GM12875 (cell line): Measurements from ENCODE around the gene FUT9.
"Not testable (repeated sequence)": the region's sequence is repeated elsewhere in the genome, so short reads cannot be mapped to it uniquely, and the experiment has no call there.

ENCODE experiments used
- H3K4me3 ChIP-seq: one replicate; pipeline ENCODE4 v1.5.1; 2011; ENCODE audit warnings: low read depth, low read length, control low read depth
- CTCF ChIP-seq: IDR thresholded peaks from 2 replicates; pipeline ENCODE4 v1.5.1; 2011; ENCODE audit warnings: low read depth, mild to moderate bottlenecking, control low read depth, inconsistent platforms, low read length, moderate library complexity, borderline replicate concordance; ENCODE audit not compliant: insufficient read depth

FUT9 gene

GRCh38 chr6:96237638-96238347, 222.0 kb downstream of the FUT9 start:
- TF ChIP-seq CTCF, result no peak
- no peak overlapping the region for H3K4me3 ChIP-seq

- no peak for TF ChIP-seq CTCF
- H3K4me3 ChIP-seq, result no peak overlapping the region
These were observed 230.8 kb downstream of the FUT9 start for GRCh38 chr6:96246563-96246962.

- no peak overlapping the region for H3K4me3 ChIP-seq
- no peak for TF ChIP-seq CTCF
These were observed 234.0 kb downstream of the FUT9 start for GRCh38 chr6:96249755-96250154.

GRCh38 chr6:96257751-96258150, 242.0 kb downstream of the FUT9 start:
- TF ChIP-seq CTCF, result no peak
- no peak overlapping the region for H3K4me3 ChIP-seq

GRCh38 chr6:96260787-96261430, 245.1 kb downstream of the FUT9 start:
- not testable (repeated sequence) for H3K4me3 ChIP-seq
